Breast epithelium (tissue), 3 donors: Measurements from ENCODE around the gene BDKRB2.

Experiments
- POLR2A ChIP-seq: fragments of 450-650 bp; IDR thresholded peaks from one replicate; pipeline ENCODE4 v1.6.1; 2016; ENCODE audit warnings: antibody characterized with exemption, mild to moderate bottlenecking, moderate library complexity
- POLR2AphosphoS5 ChIP-seq, 3 donors: sonication (generic); formaldehyde crosslinking; IDR thresholded peaks; one replicate each; pipeline ENCODE4 v1.6.1; 2017; ENCODE audit warnings: antibody characterized with exemption in 3 of 3
- TF ChIP-seq, protein P1 (sequence below), 3 donors: fragments of 450-650 bp; IDR thresholded peaks; one replicate each; pipeline ENCODE4 v1.5.1; 2016 to 2017; ENCODE audit warnings: antibody characterized with exemption in 3 of 3, mild to moderate bottlenecking in 3 of 3, moderate library complexity in 3 of 3

DNA sequence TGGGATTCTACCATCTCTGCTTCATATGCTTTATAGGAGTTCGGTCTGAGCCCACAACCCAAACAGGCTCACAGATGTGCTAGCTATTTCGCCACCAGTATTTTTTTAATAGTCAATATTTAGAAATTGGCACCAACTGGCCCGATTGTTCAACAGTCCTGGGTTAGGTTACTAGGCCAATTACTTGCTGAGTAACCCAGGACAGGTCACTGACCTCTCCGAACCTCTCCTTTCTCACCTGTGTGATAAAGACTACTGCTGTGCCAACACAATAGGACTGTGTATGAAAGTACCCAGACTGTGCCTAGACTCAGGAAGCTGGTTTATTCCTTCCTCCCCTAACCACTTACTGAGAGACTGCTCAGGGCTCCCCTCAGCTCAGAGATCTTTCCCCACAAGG, 8.3 kb downstream of the BDKRB2 start:
- TF ChIP-seq POLR2AphosphoS5 (IDR thresholded peaks at IDR 0.05) (no peak), POLR2A (no peak)
- TF ChIP-seq, protein P1, sequence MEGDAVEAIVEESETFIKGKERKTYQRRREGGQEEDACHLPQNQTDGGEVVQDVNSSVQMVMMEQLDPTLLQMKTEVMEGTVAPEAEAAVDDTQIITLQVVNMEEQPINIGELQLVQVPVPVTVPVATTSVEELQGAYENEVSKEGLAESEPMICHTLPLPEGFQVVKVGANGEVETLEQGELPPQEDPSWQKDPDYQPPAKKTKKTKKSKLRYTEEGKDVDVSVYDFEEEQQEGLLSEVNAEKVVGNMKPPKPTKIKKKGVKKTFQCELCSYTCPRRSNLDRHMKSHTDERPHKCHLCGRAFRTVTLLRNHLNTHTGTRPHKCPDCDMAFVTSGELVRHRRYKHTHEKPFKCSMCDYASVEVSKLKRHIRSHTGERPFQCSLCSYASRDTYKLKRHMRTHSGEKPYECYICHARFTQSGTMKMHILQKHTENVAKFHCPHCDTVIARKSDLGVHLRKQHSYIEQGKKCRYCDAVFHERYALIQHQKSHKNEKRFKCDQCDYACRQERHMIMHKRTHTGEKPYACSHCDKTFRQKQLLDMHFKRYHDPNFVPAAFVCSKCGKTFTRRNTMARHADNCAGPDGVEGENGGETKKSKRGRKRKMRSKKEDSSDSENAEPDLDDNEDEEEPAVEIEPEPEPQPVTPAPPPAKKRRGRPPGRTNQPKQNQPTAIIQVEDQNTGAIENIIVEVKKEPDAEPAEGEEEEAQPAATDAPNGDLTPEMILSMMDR (IDR thresholded peaks at IDR 0.05) = no peak
